DMS153 treated with DMSO at 0.1 percent for 48 hours (cell line): ENCODE measurements around the gene RAB27A.
"Not testable (repeated sequence)": the region's sequence is repeated elsewhere in the genome, so short reads cannot be mapped to it uniquely, and the experiment has no call there.

Source experiments
- DNase-seq: peaks from one replicate; lab custom pipeline; 2025; ENCODE audit not compliant: unreplicated experiment; lab: John Stamatoyannopoulos, UW

Gene RAB27A

DNA sequence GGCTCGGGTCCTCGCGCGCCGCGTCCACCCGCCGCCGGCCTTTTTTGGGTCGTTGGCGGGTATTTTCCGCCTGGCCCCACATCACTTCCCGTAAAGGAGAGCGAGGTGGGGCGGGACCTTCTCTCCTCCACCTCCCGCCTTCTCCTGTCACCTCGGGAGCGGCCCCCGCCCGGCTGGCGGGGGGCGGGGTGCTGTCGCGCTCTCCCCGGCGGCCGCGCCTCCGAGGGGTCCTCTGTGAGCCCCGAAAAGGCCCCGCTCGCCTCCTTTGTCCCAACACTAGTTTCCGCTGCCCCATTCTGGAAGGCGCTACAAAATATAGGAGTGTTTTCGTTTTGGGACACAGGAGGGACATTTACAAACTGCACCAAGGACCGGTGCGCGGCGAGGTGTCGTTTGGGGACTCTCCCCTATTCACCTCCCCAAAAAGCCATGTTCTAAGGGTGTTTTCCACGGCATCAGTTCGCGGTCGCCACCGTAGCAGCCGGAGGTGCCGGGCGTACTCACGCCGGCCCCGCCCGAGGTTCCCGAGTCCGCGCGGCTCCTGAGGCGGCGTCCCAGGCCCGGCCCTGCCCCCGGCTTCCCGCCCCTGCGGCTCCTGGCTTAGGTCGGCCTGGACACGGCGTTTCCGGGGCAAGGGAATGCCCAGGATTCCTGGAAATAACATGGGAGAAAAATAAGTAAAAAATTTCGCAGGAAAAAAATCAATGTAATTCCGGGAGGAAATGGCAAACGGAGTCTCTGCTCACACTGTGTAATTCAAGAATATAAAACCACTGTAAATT is at the start of gene RAB27A:
RAB27A (minus strand) TSS at position 68 of the 782 bp plus-strand sequence. CDS start 54,879 bp downstream, outside the sequence.
- DNase-seq: no peak

- no peak for DNase-seq
Measured at GRCh38 chr15:55337160-55337559, 47.5 kb upstream of the RAB27A start.

- no peak for DNase-seq
Measured at GRCh38 chr15:55334997-55335396, 45.4 kb upstream of the RAB27A start.

GRCh38 chr15:55334371-55334770 is 44.8 kb upstream of the RAB27A start:
- DNase-seq: no peak

DNA sequence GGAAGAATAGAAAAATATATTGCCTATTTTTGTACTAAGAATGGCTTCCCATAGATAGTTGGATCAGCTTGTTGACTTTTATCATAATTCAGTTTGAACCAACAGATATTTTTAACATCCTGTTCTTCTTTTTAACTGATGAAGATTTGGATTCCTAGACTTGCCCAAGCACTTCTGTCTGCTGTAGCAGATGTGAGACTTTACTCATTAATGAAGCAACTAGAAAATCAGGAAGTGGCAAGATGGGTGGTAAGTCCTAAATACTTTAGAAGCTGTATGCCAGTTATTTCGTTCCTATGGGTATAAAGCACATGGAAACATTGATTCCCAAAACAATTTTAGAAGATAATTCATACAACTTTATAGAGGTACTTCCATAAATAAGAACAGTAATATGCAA is 37.8 kb upstream of the RAB27A start:
- no peak for DNase-seq

GRCh38 chr15:55322467-55322866 is 32.9 kb upstream of the RAB27A start:
- DNase-seq: no peak

- no peak for DNase-seq
Measured at GRCh38 chr15:55320963-55321362, 31.4 kb upstream of the RAB27A start.

GRCh38 chr15:55320238-55320550 is 30.6 kb upstream of the RAB27A start:
- no peak for DNase-seq

GRCh38 chr15:55319537-55320237 is 30.1 kb upstream of the RAB27A start:
- no peak for DNase-seq

- DNase-seq: peak; percentile 24
Measured at GRCh38 chr15:55318588-55319494, 29.2 kb upstream of the RAB27A start, which contains the start of the genes PIGB and PIGBOS1. Gene PIGB, plus strand, starts transcription at chr15:55319222. Its CDS starts 29 bp downstream, at chr15:55319251. Gene PIGBOS1, minus strand, starts transcription at chr15:55319123. Its CDS starts 1,331 bp downstream, at chr15:55317792.

DNA sequence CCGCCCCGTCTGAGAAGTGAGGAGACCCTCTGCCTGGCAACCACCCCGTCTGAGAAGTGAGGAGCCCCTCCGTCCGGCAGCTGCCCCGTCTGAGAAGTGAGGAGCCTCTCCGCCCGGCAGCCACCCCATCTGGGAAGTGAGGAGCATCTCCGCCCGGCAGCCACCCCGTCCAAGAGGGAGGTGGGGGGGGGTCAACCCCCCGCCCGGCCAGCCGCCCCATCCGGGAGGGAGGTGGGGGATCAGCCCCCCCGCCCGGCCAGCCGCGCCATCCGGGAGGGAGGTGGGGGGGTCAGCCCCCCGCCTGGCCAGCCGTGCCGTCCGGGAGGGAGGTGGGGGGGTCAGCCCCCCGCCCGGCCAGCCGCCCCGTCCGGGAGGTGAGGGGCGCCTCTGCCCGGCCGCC is 13.2 kb upstream of the RAB27A start:
- DNase-seq: not testable (repeated sequence)

DNA sequence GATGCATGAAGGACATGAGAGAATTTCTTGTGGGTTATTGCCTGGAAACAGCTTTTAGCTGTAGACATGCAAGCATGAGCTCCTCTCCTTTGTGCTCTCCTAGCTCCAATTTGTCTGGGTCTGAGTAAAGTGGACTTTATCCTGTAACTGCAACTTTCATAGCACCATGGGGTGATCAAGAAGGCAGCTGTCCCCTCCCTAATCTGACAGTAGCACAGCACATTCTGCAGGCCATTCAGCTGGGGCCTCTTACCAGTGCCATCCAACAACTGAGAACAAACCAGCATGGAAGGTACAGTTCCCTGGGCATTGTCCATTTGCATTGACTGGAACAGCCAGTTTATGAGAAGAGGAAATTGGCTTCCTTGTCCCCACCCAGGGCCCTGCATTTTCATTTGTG is 7.7 kb upstream of the RAB27A start:
- DNase-seq: no peak

- DNase-seq: peak; percentile 9
Measured at GRCh38 chr15:55290528-55291057, 980 bp upstream of the RAB27A start.

- DNase-seq: peak; percentile 0
Measured at GRCh38 chr15:55289011-55289745, 435 bp downstream of the RAB27A start.

DNA sequence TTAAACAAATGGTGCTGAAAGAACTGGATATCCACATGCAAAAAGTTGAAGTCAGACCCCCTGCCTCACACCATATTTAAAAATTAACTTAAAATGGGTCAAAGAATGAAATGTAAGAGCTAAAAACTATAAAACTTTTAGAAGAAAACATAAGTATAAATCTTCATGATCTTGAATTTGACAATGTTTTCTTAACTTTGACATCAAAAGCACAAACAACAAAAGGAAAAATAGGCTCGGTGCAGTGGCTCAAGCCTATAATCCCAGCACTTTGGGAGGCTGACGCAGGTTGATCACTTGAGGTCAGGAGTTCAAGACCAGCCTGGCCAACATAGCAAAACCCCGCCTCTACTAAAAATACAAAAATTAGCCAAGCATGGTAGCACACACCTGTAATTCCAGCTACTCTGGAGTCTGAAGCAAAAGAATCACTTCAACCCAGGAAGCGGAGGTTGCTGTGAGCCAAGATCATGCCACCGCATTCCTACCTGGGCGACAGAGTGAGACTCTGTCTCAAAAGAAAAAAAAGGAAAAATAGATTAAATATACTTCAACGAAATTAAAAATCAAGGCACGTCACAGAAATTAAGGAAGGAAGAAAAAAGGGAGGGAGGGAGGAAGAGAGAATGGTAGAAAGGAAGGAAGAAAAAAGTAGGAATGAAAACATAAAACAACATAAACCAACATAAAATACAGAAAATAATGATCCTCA is 1.5 kb downstream of the RAB27A start:
- DNase-seq: no peak

DNA sequence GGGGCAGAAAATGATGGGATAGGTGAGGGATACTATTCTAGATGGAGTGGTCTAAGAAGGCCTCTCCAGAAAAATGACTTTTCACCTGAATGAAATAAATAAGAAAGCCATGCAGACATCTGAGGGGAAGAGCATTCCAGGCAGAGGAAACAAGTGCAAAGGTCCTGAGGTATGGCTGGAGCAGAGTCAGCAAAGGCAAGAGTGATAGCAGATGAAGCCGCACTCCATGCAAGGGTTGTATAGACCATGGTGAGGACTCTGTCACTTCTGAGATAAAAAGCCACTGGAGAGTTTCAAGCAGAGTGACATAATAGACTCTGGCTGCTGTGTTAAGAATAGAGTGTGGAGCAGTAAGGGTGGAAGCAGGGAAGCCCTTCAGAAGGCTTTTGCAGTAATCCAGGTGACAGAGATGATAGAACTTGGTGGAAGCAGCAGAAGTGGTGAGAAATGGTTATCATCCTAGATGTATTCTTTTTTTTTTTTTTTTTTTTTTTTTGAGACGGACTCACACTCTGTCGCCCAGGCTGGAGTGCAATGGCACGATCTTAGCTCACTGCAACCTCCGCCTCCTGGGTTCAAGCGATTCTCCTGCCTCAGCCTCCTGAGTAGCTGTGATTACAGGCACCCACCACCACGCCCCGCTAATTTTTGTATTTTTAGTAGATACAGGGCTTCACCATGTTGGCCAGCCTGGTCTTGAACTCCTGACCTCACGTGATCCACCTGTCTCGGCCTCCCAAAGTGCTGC is 3.0 kb downstream of the RAB27A start:
- not testable (repeated sequence) for DNase-seq

- DNase-seq: no peak
Measured at GRCh38 chr15:55284426-55284825, 5.2 kb downstream of the RAB27A start.

- DNase-seq: no peak
Measured at GRCh38 chr15:55283379-55284147, 6.0 kb downstream of the RAB27A start.
